HCT116 (cell line): ENCODE results near the gene SAMD4B. TPM values are rescaled to one million over a fixed set of nuclear protein-coding genes. Genes with fewer than 3 reads are reported as not detected.

Experiments used
- ATAC-seq: fragments of 200-7000 bp; cut with Tn5 transposase; 2 replicates; pipeline ENCODE4 v1.9.1; 2020; ENCODE audit warnings: mild to moderate bottlenecking, moderate library complexity
- BruUV-seq: library from RNA; stranded (reverse); fragments of 400-500 nt; replicated peaks from 2 replicates; lab custom pipeline; 2021; lab: Mats Ljungman, UMichigan
- CTCF ChIA-PET: fragments of 300-600 bp; sonication (Branson Sonifier 250); formaldehyde crosslinking; loops from one replicate; lab custom pipeline; 2021; ENCODE audit warnings: antibody characterized with exemption; lab: Charles Lee
- POLR2A ChIA-PET: fragments of 300-600, 350-600 bp; sonication (Branson Sonifier 250); formaldehyde crosslinking; loops from one replicate; lab custom pipeline; 2021; ENCODE audit warnings: antibody characterized with exemption; lab: Charles Lee
- RAD21 ChIA-PET, 2 experiments: fragments of 300-600 bp; sonication (Branson Sonifier 250); formaldehyde crosslinking; loops; one replicate each; lab custom pipeline; 2023; ENCODE audit warnings: low total read pairs in 2 of 2; ENCODE audit not compliant: uncharacterized antibody in 2 of 2, unreplicated experiment in 2 of 2, low non-redundant PET in 1 of 2; lab: Charles Lee
- DNase-seq: peaks from one replicate; pipeline ENCODE4 v3.0.0-alpha.2; 2010; ENCODE audit warnings: low read depth, low spot score
- H2AFZ ChIP-seq: fragments of 200-600 bp; shearing (Covaris generic), sonication (generic); 2 replicates; pipeline ENCODE4 v1.6.1; 2017; ENCODE audit warnings: low read depth, mixed run types, mixed read lengths, antibody characterized with exemption, low read length; ENCODE audit not compliant: poor library complexity, severe bottlenecking
- H3K27ac ChIP-seq: 2 replicates; pipeline ENCODE4 v1.5.1; 2012; ENCODE audit warnings: low read depth, low read length
- H3K27me3 ChIP-seq: fragments of 200-600 bp; sonication (generic); 2 replicates; pipeline ENCODE4 v1.6.1; 2016; ENCODE audit warnings: mixed run types, low read length, mixed read lengths; ENCODE audit not compliant: insufficient read depth
- H3K36me3 ChIP-seq, 2 experiments: fragments of 200-500 bp in 1 of 2; fragments of 200-600 bp in 1 of 2; sonication (Bioruptor generic) in 1 of 2; sonication (generic) in 1 of 2; 2 replicates each; pipeline versions ENCODE4 v1.5.1 to v1.6.1; 2014 to 2016; ENCODE audit warnings: low read length in 2 of 2, inconsistent platforms in 1 of 2, mixed read lengths in 1 of 2, mixed run types in 1 of 2; ENCODE audit not compliant: insufficient read depth in 2 of 2, control insufficient read depth in 1 of 2
- H3K4me1 ChIP-seq, 2 experiments: fragments of 200-600 bp in 1 of 2; sonication (generic) in 1 of 2; 2 replicates each; pipeline versions ENCODE4 v1.5.1 to v1.6.1; 2012 to 2017; ENCODE audit warnings: low read length in 2 of 2, inconsistent platforms in 1 of 2, mild to moderate bottlenecking in 1 of 2, mixed read lengths in 1 of 2, mixed run types in 1 of 2, moderate library complexity in 1 of 2; ENCODE audit not compliant: insufficient read depth in 2 of 2, control insufficient read depth in 1 of 2
- H3K4me2 ChIP-seq: fragments of 200-600 bp; sonication (generic); 2 replicates; pipeline ENCODE4 v1.6.1; 2017; ENCODE audit warnings: mixed run types, low read length, mixed read lengths
- H3K4me3 ChIP-seq, 2 experiments: fragments of 200-600 bp in 1 of 2; sonication (generic) in 1 of 2; replicated peaks in 1 of 2; 2 replicates each; pipeline ENCODE4 v1.5.1; 2011 to 2016; ENCODE audit warnings: low read length in 2 of 2, control low read depth in 1 of 2, low read depth in 1 of 2, mild to moderate bottlenecking in 1 of 2, mixed read lengths in 1 of 2, mixed run types in 1 of 2
- H3K79me2 ChIP-seq: fragments of 200-600 bp; sonication (generic); 2 replicates; pipeline ENCODE4 v1.6.1; 2017; ENCODE audit warnings: mild to moderate bottlenecking, mixed run types, low read length, moderate library complexity, mixed read lengths; ENCODE audit not compliant: insufficient read depth
- H3K9ac ChIP-seq: fragments of 200-600 bp; sonication (generic); 2 replicates; pipeline ENCODE4 v1.6.1; 2016; ENCODE audit warnings: low read length, mixed read lengths
- H3K9me2 ChIP-seq: fragments of 200-600 bp; sonication (generic), shearing (Covaris generic); 2 replicates; pipeline ENCODE4 v1.6.1; 2017; ENCODE audit warnings: mixed run types, mild to moderate bottlenecking, moderate library complexity; ENCODE audit not compliant: insufficient read depth
- H3K9me3 ChIP-seq, 2 experiments: fragments of 200-500 bp in 1 of 2; fragments of 200-600 bp in 1 of 2; sonication (Bioruptor generic) in 1 of 2; sonication (generic) in 1 of 2; 2 replicates each; pipeline ENCODE4 v1.6.1; 2014 to 2017; ENCODE audit warnings: low read length in 2 of 2, mixed read lengths in 2 of 2, inconsistent platforms in 1 of 2, low read depth in 1 of 2, mild to moderate bottlenecking in 1 of 2, mixed run types in 1 of 2, moderate library complexity in 1 of 2; ENCODE audit not compliant: control insufficient read depth in 1 of 2, insufficient read depth in 1 of 2
- H4K20me1 ChIP-seq: fragments of 200-600 bp; sonication (generic), shearing (Covaris generic); 2 replicates; pipeline ENCODE4 v1.6.1; 2017; ENCODE audit warnings: mixed run types, mild to moderate bottlenecking, moderate library complexity; ENCODE audit not compliant: insufficient read depth
- EZH2phosphoT487 ChIP-seq: fragments of 200-600 bp; IDR thresholded peaks from 2 replicates; pipeline ENCODE4 v1.6.1; 2018; ENCODE audit warnings: antibody characterized with exemption, borderline replicate concordance
- FOSL1 ChIP-seq: IDR thresholded peaks from 2 replicates; pipeline ENCODE4 v1.6.1; 2012; ENCODE audit warnings: low read depth
- POLR2AphosphoS5 ChIP-seq: IDR thresholded peaks from 2 replicates; pipeline ENCODE4 v1.6.1; 2011; ENCODE audit warnings: mild to moderate bottlenecking, low read depth, low read length, moderate library complexity
- SIN3A ChIP-seq: IDR thresholded peaks from 2 replicates; pipeline ENCODE4 v1.6.1; 2012; ENCODE audit warnings: low read depth
- SP1 ChIP-seq: IDR thresholded peaks from 2 replicates; pipeline ENCODE4 v1.6.1; 2012; ENCODE audit warnings: low read depth
- ZFX ChIP-seq: fragments of 450-650 bp; IDR thresholded peaks from 2 replicates; pipeline ENCODE4 v1.6.1; 2017
- intact Hi-C: fragments of 100-400 bp; cut with micrococcal nuclease; formaldehyde crosslinking; loops from 2 replicates; pipeline ENCODE4 v1.10.0; 2022
- total RNA-seq: library from RNA; stranded (reverse); gene quantifications from one replicate; pipeline ENCODE4 v1.2.1, GENCODE V29; 2021; ENCODE audit not compliant: unreplicated experiment
- TF ChIP-seq, protein P1 (sequence below): IDR thresholded peaks from 2 replicates; pipeline ENCODE4 v1.6.1; 2012
- TF ChIP-seq, protein P2 (sequence below): IDR thresholded peaks from 2 replicates; pipeline ENCODE4 v1.6.1; 2012; ENCODE audit warnings: low read depth
- TF ChIP-seq, protein P3 (sequence below): IDR thresholded peaks from 2 replicates; pipeline ENCODE4 v1.6.1; 2012

Gene SAMD4B
- total RNA-seq, 1 experiment from 2014 or later: 127 TPM

DNA sequence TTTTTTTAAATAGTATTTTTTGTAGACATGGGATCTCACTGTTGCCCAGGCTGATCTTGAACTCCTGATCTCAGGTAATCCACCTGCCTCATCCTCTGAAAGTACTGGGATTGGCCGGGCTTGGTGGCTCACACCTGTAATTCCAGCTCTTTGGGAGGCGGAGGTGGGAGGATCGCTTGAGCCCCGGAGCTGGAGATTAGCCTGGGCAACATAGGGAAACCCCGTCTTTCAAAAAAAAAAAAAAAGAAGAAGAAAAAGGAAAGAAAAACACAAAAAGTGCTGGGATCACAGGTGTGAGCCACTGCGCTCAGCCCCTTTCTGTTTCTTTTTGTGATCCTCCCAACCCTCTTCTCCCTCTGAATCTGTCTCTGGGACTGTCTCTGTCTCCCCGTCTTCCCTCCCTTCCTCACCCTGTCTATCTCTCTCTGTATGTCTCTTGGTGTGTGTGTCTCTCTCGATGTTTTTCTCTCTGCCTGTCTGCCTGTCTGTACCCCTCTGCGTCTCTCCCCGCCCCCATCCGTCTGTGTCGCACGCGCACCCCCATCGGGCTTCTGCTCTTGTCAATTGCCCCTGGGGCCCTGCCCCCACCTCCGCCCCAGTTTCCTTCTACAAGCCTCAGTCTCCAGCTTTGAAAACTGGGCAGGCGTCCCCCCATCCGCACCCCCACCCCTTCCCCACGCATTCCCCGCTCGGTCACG, 63.9 kb downstream of the SAMD4B start:
- H3K9ac ChIP-seq: peak overlapping the region; percentile 97
- H3K4me2 ChIP-seq: peak overlapping the region; percentile 92
- H3K79me2 ChIP-seq: peaks cover 38% of the 10 kb centered on the region
- BruUV-seq: no TSS peak
- H3K9me3 ChIP-seq: no peaks in the 10 kb centered on the region
- peaks cover 2 to 12% of the 10 kb centered on the region in 2 experiments; a peak in 1 of 4 replicates for H3K36me3 ChIP-seq
- TF ChIP-seq, protein P1, sequence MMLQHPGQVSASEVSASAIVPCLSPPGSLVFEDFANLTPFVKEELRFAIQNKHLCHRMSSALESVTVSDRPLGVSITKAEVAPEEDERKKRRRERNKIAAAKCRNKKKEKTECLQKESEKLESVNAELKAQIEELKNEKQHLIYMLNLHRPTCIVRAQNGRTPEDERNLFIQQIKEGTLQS: no peak
- TF ChIP-seq POLR2AphosphoS5: peak; percentile 44
- H3K27ac ChIP-seq: peak overlapping the region; percentile 99
- ChIA-PET CTCF (interaction anchor here (0.7 kb wide), 1 partner anchor 8 kb away, joined by 3 read pairs; no protein-coding TSS in a partner anchor), POLR2A (interaction anchor here (0.6 to 4.1 kb wide), 9 partner anchors 8 to 1204 kb away, joined by 3 to 57 read pairs (median 3); partner anchors contain the start of genes MED29, PAF1, RPS16 and SPINT2), RAD21 (interaction anchor here in 1 of 2 experiments (1.0 kb wide), 1 partner anchor 8 kb away, joined by 3 read pairs; no protein-coding TSS in a partner anchor)
- no peak overlapping the region for H2AFZ ChIP-seq
- no peak for ATAC-seq
- H3K4me3 ChIP-seq: peak overlapping the region; percentile 90 to 98
- H3K9me2 ChIP-seq: no peaks in the 10 kb centered on the region
- H3K4me1 ChIP-seq: peaks cover 54 to 88% of the 10 kb centered on the region in 2 experiments
- H4K20me1 ChIP-seq: peaks cover 5% of the 10 kb centered on the region; the same call in 1 of the 2 replicates
- no peak for DNase-seq
- H3K27me3 ChIP-seq: no peaks in the 10 kb centered on the region
- intact Hi-C loops: no loop called here

DNA sequence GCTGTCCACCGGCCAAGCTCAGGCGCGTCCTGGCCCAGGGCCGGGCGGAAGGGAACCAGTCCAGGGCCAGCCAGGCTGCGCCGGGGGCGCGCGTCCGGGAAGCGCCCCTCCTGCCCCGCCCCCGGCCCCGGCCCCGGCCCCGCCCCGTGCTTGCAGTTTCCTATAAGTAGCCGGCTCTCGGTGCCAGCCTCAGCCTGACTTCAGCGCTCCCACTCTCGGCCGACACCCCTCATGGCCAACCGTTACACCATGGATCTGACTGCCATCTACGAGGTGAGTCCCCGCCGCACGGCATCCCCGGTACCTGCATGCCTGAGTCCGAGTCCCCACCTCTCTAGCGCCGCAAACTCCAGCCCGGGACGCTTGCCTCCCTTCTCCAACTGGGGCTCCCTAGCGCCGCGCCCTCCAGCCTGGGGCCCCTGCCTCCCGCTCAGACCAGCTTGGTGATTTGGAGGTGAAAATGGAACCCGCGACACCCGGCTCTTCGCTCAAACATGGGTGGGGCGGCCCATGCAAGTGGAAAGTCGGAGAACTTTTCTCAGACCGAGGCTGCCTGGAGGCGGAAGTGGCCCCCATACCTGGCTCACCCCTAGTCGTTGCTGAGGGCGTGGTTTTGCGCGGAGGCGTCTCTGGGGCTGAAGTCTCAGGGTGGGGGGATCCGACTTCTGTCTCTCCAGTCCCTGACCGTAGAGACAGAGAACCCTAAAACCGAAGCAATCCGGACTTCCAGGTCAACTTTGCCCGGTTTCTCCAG, 64.6 kb downstream of the SAMD4B start, which contains the start of gene ZFP36:
TSS of gene ZFP36 (plus strand) at position 192 of the 754 bp plus-strand sequence. CDS start at position 250, 58 bp downstream.
- H3K4me2 ChIP-seq: peak within 1 kb of the TSS; percentile 92
- CTCF ChIA-PET: interaction anchor here (0.7 kb wide), 1 partner anchor 9 kb away, joined by 3 read pairs; no protein-coding TSS in a partner anchor
- TF ChIP-seq FOSL1: no peak
- TF ChIP-seq EZH2phosphoT487: no peak
- TF ChIP-seq, protein P2, sequence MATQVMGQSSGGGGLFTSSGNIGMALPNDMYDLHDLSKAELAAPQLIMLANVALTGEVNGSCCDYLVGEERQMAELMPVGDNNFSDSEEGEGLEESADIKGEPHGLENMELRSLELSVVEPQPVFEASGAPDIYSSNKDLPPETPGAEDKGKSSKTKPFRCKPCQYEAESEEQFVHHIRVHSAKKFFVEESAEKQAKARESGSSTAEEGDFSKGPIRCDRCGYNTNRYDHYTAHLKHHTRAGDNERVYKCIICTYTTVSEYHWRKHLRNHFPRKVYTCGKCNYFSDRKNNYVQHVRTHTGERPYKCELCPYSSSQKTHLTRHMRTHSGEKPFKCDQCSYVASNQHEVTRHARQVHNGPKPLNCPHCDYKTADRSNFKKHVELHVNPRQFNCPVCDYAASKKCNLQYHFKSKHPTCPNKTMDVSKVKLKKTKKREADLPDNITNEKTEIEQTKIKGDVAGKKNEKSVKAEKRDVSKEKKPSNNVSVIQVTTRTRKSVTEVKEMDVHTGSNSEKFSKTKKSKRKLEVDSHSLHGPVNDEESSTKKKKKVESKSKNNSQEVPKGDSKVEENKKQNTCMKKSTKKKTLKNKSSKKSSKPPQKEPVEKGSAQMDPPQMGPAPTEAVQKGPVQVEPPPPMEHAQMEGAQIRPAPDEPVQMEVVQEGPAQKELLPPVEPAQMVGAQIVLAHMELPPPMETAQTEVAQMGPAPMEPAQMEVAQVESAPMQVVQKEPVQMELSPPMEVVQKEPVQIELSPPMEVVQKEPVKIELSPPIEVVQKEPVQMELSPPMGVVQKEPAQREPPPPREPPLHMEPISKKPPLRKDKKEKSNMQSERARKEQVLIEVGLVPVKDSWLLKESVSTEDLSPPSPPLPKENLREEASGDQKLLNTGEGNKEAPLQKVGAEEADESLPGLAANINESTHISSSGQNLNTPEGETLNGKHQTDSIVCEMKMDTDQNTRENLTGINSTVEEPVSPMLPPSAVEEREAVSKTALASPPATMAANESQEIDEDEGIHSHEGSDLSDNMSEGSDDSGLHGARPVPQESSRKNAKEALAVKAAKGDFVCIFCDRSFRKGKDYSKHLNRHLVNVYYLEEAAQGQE: no peak
- TF ChIP-seq SP1: no peak
- TF ChIP-seq, protein P1: no peak
- no peak for TF ChIP-seq SIN3A
- TF ChIP-seq ZFX: no peak
- TF ChIP-seq, protein P3, sequence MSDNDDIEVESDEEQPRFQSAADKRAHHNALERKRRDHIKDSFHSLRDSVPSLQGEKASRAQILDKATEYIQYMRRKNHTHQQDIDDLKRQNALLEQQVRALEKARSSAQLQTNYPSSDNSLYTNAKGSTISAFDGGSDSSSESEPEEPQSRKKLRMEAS: no peak

More for the DNA sequence above, 64.6 kb downstream of the SAMD4B start, which contains the start of gene ZFP36:
- BruUV-seq: TSS peak; percentile 65
- Histone ChIP-seq H4K20me1 (peaks cover 5% of the 10 kb centered on the region; the same call in 1 of the 2 replicates), H3K36me3 (peaks cover 2 to 12% of the 10 kb centered on the region in 2 experiments; a peak in 1 of 4 replicates), H3K79me2 (peaks cover 38% of the 10 kb centered on the region), H3K9me2 (no peaks in the 10 kb centered on the region), H2AFZ (no peak within 1 kb of the TSS), H3K27me3 (no peaks in the 10 kb centered on the region), H3K27ac (peak within 1 kb of the TSS; percentile 100), H3K9me3 (no peaks in the 10 kb centered on the region), H3K4me1 (peaks cover 52 to 88% of the 10 kb centered on the region in 2 experiments), H3K9ac (peak within 1 kb of the TSS; percentile 97), H3K4me3 (peak within 1 kb of the TSS; percentile 90 to 98)
- intact Hi-C loops: no loop called here
- DNase-seq (peak; percentile 68), ATAC-seq (peak; percentile 31)
- RAD21 ChIA-PET: interaction anchor here in 1 of 2 experiments (1.0 kb wide), 1 partner anchor 9 kb away, joined by 3 read pairs; no protein-coding TSS in a partner anchor
- POLR2A ChIA-PET: interaction anchor here (0.7 to 4.1 kb wide), 8 partner anchors 9 to 1203 kb away, joined by 3 to 57 read pairs (median 4); partner anchors contain the start of genes MED29, PAF1, RPS16 and SPINT2
